Measurements from ENCODE around the gene ANKRD13B. TPM values are rescaled to one million over a fixed set of nuclear protein-coding genes. Genes with fewer than 3 reads are reported as not detected.
A peak's percentile ranks its signal among the peaks of the same experiment; 100 is the strongest.

ANKRD13B gene
- total RNA-seq, 4 donors from 2014 or later = 4.2 to 14.9 (median 8.3) TPM

DNA sequence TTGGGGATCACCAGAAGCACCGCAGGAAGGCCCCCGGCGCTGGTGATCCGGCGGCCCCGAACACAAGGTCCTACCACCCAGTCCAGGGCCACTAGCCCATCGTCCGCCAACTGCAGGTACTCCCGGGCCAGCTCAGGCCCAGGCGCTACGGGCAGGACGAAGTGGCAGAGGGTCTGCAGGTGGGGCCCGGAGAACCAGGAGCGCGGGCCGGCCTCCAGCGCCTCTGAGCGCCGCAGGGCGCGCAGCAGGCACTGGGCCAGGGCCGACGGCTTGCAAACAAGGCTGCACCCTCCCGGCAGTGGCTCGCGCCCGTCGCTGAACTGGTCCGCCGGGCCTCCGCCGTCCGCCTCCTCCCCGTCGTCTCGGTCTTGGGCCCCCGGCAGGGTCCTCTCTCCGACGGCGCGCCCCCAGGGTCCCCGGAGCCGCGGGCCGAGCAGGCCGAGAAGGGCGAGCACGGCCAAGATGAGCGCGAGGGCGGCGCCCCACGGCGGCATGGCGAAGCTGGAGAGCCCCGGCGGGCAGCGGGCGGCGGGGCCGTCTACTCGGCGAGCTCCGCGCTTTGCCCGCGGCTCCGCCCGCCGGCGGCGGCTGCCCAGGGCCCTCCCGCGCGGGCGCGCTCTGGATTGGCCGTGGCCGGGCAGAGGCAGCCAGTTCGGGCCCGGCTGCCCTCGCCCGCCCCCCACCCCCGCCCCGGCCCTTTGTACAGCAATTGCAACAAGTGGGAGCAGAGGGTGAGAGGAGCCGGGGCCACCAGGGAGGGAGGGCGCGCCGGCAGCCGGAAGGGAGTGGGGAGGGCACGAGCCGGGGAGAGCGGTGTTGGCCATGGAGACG, 26.2 kb upstream of the ANKRD13B start, which contains the start of gene ABHD15:
Gene ABHD15 (minus strand): TSS at position 565 of the 831 bp plus-strand sequence. CDS start 71 bp downstream, at position 494.
- peak; percentile 60 to 80 for TF ChIP-seq POLR2A (IDR thresholded peaks at IDR 0.05)
- TF ChIP-seq, protein P1, sequence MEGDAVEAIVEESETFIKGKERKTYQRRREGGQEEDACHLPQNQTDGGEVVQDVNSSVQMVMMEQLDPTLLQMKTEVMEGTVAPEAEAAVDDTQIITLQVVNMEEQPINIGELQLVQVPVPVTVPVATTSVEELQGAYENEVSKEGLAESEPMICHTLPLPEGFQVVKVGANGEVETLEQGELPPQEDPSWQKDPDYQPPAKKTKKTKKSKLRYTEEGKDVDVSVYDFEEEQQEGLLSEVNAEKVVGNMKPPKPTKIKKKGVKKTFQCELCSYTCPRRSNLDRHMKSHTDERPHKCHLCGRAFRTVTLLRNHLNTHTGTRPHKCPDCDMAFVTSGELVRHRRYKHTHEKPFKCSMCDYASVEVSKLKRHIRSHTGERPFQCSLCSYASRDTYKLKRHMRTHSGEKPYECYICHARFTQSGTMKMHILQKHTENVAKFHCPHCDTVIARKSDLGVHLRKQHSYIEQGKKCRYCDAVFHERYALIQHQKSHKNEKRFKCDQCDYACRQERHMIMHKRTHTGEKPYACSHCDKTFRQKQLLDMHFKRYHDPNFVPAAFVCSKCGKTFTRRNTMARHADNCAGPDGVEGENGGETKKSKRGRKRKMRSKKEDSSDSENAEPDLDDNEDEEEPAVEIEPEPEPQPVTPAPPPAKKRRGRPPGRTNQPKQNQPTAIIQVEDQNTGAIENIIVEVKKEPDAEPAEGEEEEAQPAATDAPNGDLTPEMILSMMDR (IDR thresholded peaks at IDR 0.05) = peak in 2 of 6 experiments; percentile 8 to 18
- Histone ChIP-seq H3K27ac (peak within 1 kb of the TSS; percentile 90 to 94 (median 94)), H3K4me1 (peaks cover 0 to 41% (median 25%) of the 10 kb centered on the region in 4 donors), H3K9me3 (no peaks in the 10 kb centered on the region), H3K4me3 (peak within 1 kb of the TSS; percentile 66 to 74 (median 69)), H3K36me3 (peaks cover 0 to 9% (median 0%) of the 10 kb centered on the region in 3 donors), H3K27me3 (no peaks in the 10 kb centered on the region)
- DNase-seq = peak; percentile 73 to 91 (median 90)

GRCh38 chr17:29567304-29567553, 25.7 kb upstream of the ANKRD13B start:
- no peaks in the 10 kb centered on the region for H3K27me3 ChIP-seq
- DNase-seq = no peak
- H3K9me3 ChIP-seq = no peaks in the 10 kb centered on the region
- no peak for TF ChIP-seq POLR2A (IDR thresholded peaks at IDR 0.05)
- TF ChIP-seq, protein P1 (IDR thresholded peaks at IDR 0.05) = no peak
- peaks cover 0 to 5% (median 0%) of the 10 kb centered on the region in 3 donors for H3K36me3 ChIP-seq
- peak overlapping the region; percentile 90 to 94 (median 94) for H3K27ac ChIP-seq
- H3K4me3 ChIP-seq = peak overlapping the region; percentile 66 to 74 (median 69)
- peaks cover 0 to 38% (median 22%) of the 10 kb centered on the region in 4 donors for H3K4me1 ChIP-seq

DNA sequence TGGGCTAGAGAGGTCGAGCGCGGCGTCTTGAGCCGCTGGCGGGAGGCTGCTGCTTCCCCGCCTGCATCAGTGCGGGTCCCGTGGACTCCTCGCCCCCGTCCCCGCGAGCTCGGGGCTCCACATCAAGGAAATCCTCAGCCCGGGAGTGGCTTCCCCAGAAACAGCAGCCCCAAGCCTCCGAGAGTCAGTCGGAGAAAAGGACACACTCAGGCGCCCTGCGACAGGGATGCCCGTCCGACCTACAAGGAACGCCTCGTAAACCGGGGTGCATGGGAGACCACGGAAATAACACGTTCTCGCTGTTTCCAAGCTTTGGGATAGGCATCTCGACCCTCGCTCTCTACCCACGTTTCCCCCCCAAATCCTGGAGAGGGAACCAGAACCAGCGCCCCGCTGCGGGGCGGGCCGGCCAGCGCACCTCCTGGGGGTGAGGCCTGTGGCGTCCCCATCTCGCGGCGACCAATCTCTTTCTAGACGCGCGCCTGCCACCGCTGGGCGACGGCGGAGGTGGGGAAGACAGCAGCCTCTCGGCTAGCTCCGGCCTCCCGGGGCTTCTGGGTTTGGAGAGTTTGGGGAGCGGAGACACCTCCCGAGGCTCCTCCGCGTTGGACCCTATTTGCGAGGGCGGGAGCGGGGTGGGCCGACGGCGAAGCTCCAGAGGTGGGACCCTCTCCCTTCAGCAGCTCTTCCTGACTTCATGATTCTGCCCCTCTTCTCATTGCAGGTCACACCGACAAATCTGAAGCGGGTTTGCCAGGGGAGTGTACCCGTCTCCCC, 25.2 kb upstream of the ANKRD13B start:
- no peaks in the 10 kb centered on the region for H3K27me3 ChIP-seq
- no peaks in the 10 kb centered on the region for H3K36me3 ChIP-seq
- H3K9me3 ChIP-seq = no peaks in the 10 kb centered on the region
- peak overlapping the region; percentile 66 to 74 (median 69) for H3K4me3 ChIP-seq
- peak overlapping the region; percentile 90 to 94 (median 94) for H3K27ac ChIP-seq
- TF ChIP-seq POLR2A (IDR thresholded peaks at IDR 0.05) = no peak
- TF ChIP-seq, protein P1 (IDR thresholded peaks at IDR 0.05) = peak in 5 of 6 experiments; percentile 28 to 56 (median 52)
- peak; percentile 81 to 93 (median 84) for DNase-seq
- H3K4me1 ChIP-seq = peaks cover 0 to 38% (median 18%) of the 10 kb centered on the region in 4 donors

DNA sequence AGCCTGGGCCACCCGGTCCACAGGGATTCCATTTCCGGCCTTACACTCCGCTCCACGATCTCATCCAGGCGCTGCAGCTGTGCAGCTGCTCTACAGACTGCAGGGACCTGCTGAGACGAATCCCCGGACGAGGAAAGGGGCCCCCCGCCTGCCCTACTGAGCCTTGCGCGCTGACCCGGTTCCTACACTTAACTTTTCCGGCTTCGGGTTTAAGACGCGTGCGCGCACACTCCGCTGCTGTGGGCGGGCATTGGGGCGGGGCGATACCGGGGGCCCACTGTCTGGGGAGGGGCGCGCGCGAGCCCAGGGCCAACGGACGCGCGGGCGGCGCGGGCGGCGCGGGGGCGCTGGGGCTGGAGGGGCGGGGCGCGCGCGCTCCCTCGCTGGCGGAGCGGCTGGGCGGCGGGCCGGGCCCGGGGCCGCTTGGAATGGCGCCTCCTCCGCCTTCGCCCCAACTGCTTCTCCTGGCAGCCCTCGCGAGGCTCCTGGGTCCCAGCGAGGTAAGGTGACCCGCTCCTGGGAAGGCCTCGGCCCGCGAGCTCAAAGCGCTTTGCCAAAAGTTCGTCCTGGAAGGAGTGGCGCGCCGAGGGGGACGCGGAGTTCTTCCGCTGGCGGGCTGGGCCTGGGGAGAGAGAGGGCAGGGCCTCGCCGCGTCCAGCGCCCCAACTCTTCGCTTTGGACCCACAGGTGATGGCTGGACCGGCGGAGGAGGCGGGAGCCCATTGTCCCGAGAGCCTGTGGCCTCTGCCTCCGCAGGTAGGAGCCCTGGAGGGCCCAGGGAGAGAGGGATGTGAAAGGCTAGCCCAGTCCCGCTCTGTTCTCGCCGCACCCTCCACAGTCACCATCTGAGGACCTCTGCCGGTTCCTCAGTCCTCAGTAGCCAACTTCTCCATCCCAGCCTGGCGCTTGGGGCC, 24.3 kb upstream of the ANKRD13B start, which contains the start of gene TP53I13:
Gene TP53I13 (plus strand): TSS at position 371 of the 914 bp plus-strand sequence. CDS start 58 bp downstream, at position 429.
- Histone ChIP-seq H3K36me3 (peaks cover 0 to 1% (median 0%) of the 10 kb centered on the region in 3 donors), H3K4me3 (peak within 1 kb of the TSS; percentile 66 to 74 (median 69)), H3K9me3 (no peaks in the 10 kb centered on the region), H3K27me3 (no peaks in the 10 kb centered on the region), H3K27ac (peak within 1 kb of the TSS; percentile 90 to 94 (median 94)), H3K4me1 (peaks cover 0 to 43% (median 20%) of the 10 kb centered on the region in 4 donors)
- DNase-seq = peak; percentile 94 to 98 (median 97)
- TF ChIP-seq, protein P1 (IDR thresholded peaks at IDR 0.05) = no peak
- peak; percentile 65 to 88 for TF ChIP-seq POLR2A (IDR thresholded peaks at IDR 0.05)

Data from Peyer's patch (tissue), 4 donors.